IMR-90 (cell line): ENCODE results near the gene PRSS2. TPM values are rescaled to one million over a fixed set of nuclear protein-coding genes. Genes with fewer than 3 reads are reported as not detected.

ENCODE experiments used
- ATAC-seq: fragments of 200-7000 bp; cut with Tn5 transposase; 2 replicates; pipeline ENCODE4 v1.9.1; 2020; ENCODE audit warnings: low read depth, mild to moderate bottlenecking, moderate library complexity
- BruUV-seq: library from RNA; stranded (reverse); fragments of 400-500 nt; replicated peaks from 2 replicates; lab custom pipeline; 2021; lab: Mats Ljungman, UMichigan
- CTCF ChIA-PET: fragments of 300-600 bp; formaldehyde crosslinking; extraction: SDS; loops from one replicate; lab custom pipeline; 2021; ENCODE audit warnings: antibody characterized with exemption; lab: Yijun Ruan, JAX
- POLR2A ChIA-PET: fragments of 300-600 bp; sonication (Branson Sonifier 250); formaldehyde crosslinking; loops from one replicate; lab custom pipeline; 2022; ENCODE audit warnings: antibody characterized with exemption; ENCODE audit not compliant: unreplicated experiment; lab: Charles Lee
- DNase-seq: peaks from one replicate; pipeline ENCODE4 v3.0.0; 2013
- H2AFZ ChIP-seq: replicated peaks from 2 replicates; pipeline ENCODE3; 2013; ENCODE audit warnings: low read length, mild to moderate bottlenecking; ENCODE audit not compliant: poor library complexity
- H2AK5ac ChIP-seq: 2 replicates; pipeline ENCODE4 v1.6.1; 2013; ENCODE audit warnings: low read depth, low read length, inconsistent platforms
- H2AK9ac ChIP-seq: replicated peaks from 2 replicates; pipeline ENCODE3; 2013; ENCODE audit warnings: mild to moderate bottlenecking, low read depth, low read length, moderate library complexity; ENCODE audit not compliant: poor library complexity
- H2BK120ac ChIP-seq: 2 replicates; pipeline ENCODE4 v1.6.1; 2013; ENCODE audit warnings: low read depth, low read length, inconsistent platforms
- H2BK15ac ChIP-seq: 3 replicates; pipeline ENCODE4 v1.6.1; 2013; ENCODE audit warnings: low read depth, low read length, inconsistent platforms
- H2BK20ac ChIP-seq: 2 replicates; pipeline ENCODE4 v1.6.1; 2013; ENCODE audit warnings: low read depth, mild to moderate bottlenecking, inconsistent platforms, low read length, moderate library complexity
- H2BK5ac ChIP-seq: 2 replicates; pipeline ENCODE4 v1.6.1; 2013; ENCODE audit warnings: mild to moderate bottlenecking, low read depth, low read length, inconsistent platforms; ENCODE audit not compliant: poor library complexity, severe bottlenecking
- H3K14ac ChIP-seq: replicated peaks from 2 replicates; pipeline ENCODE4 v1.6.1; 2013; ENCODE audit warnings: low read depth, low read length, inconsistent platforms
- H3K18ac ChIP-seq: 2 replicates; pipeline ENCODE4 v1.6.1; 2013; ENCODE audit warnings: low read depth, low read length, control low read depth
- H3K23ac ChIP-seq: 2 replicates; pipeline ENCODE4 v1.6.1; 2013; ENCODE audit warnings: low read depth, low read length, inconsistent platforms
- H3K27ac ChIP-seq: 2 replicates; pipeline ENCODE4 v1.5.1; 2013; ENCODE audit warnings: mild to moderate bottlenecking, control low read depth, low read length; ENCODE audit not compliant: insufficient read depth
- H3K27me3 ChIP-seq: 2 replicates; pipeline ENCODE4 v1.6.1; 2013; ENCODE audit warnings: low read length; ENCODE audit not compliant: control insufficient read depth, insufficient read depth
- H3K36me3 ChIP-seq: 2 replicates; pipeline ENCODE4 v1.6.1; 2013; ENCODE audit warnings: low read length, mixed read lengths; ENCODE audit not compliant: control insufficient read depth, insufficient read depth
- H3K4ac ChIP-seq: 2 replicates; pipeline ENCODE4 v1.6.1; 2013; ENCODE audit warnings: low read depth, low read length, inconsistent platforms
- H3K4me1 ChIP-seq: 2 replicates; pipeline ENCODE4 v1.6.1; 2013; ENCODE audit warnings: low read length, mixed read lengths; ENCODE audit not compliant: control insufficient read depth, insufficient read depth
- H3K4me2 ChIP-seq: 2 replicates; pipeline ENCODE4 v1.6.1; 2013; ENCODE audit warnings: low read depth, mild to moderate bottlenecking, control low read depth, low read length, moderate library complexity
- H3K4me3 ChIP-seq: 2 replicates; pipeline ENCODE4 v1.5.1; 2013; ENCODE audit warnings: low read depth, mild to moderate bottlenecking, control low read depth, low read length, moderate library complexity; ENCODE audit not compliant: insufficient read depth
- H3K56ac ChIP-seq: 2 replicates; pipeline ENCODE4 v1.6.1; 2013; ENCODE audit warnings: low read length, inconsistent platforms; ENCODE audit not compliant: insufficient read depth; ENCODE audit errors: extremely low read depth
- H3K79me1 ChIP-seq, 2 experiments: 2 replicates each; pipeline ENCODE4 v1.6.1; 2013; ENCODE audit warnings: low read length in 2 of 2, inconsistent platforms in 1 of 2, low read depth in 1 of 2
- H3K9ac ChIP-seq: 2 replicates; pipeline ENCODE4 v1.6.1; 2013; ENCODE audit warnings: low read depth, low read length, control low read depth
- H3K9me1 ChIP-seq: 2 replicates; pipeline ENCODE4 v1.6.1; 2013; ENCODE audit warnings: low read length, inconsistent platforms; ENCODE audit not compliant: insufficient read depth
- H3K9me3 ChIP-seq: 2 replicates; pipeline ENCODE4 v1.6.1; 2013; ENCODE audit warnings: low read length; ENCODE audit not compliant: control insufficient read depth, insufficient read depth
- H4K20me1 ChIP-seq: 2 replicates; pipeline ENCODE4 v1.6.1; 2013; ENCODE audit warnings: low read length, inconsistent platforms; ENCODE audit not compliant: insufficient read depth
- H4K5ac ChIP-seq: 2 replicates; pipeline ENCODE4 v1.6.1; 2013; ENCODE audit warnings: mild to moderate bottlenecking, low read depth, low read length, control low read depth
- H4K8ac ChIP-seq, 2 experiments: 2 replicates each; pipeline ENCODE4 v1.6.1; 2013; ENCODE audit warnings: low read depth in 2 of 2, low read length in 2 of 2, control low read depth in 1 of 2, inconsistent platforms in 1 of 2
- H4K91ac ChIP-seq: 2 replicates; pipeline ENCODE4 v1.6.1; 2013; ENCODE audit warnings: low read depth, low read length, inconsistent platforms; ENCODE audit not compliant: insufficient read depth
- BHLHE40 ChIP-seq: fragments of 150-350 bp; IDR thresholded peaks from 2 replicates; pipeline ENCODE4 v1.6.1; 2016; ENCODE audit warnings: mild to moderate bottlenecking, low read depth, low read length
- CEBPB ChIP-seq: IDR thresholded peaks from 2 replicates; pipeline ENCODE4 v1.6.1; 2012; ENCODE audit warnings: low read depth, low read length, improper control_type of control experiment
- CHD1 ChIP-seq: IDR thresholded peaks from 2 replicates; pipeline ENCODE4 v1.6.1; 2012; ENCODE audit warnings: low read depth, low read length, improper control_type of control experiment
- FOS ChIP-seq: fragments of 150-350 bp; IDR thresholded peaks from 2 replicates; pipeline ENCODE4 v1.6.1; 2016; ENCODE audit warnings: low read depth, low read length
- MAFK ChIP-seq: IDR thresholded peaks from 2 replicates; pipeline ENCODE4 v1.6.1; 2012; ENCODE audit warnings: low read depth, low read length, improper control_type of control experiment
- MAZ ChIP-seq: IDR thresholded peaks from 2 replicates; pipeline ENCODE4 v1.6.1; 2012; ENCODE audit warnings: low read depth, mild to moderate bottlenecking, low read length, improper control_type of control experiment, moderate library complexity, borderline replicate concordance
- MXI1 ChIP-seq: IDR thresholded peaks from 2 replicates; pipeline ENCODE4 v1.6.1; 2012; ENCODE audit warnings: low read depth, mild to moderate bottlenecking, low read length, moderate library complexity, borderline replicate concordance
- NFE2L2 ChIP-seq: fragments of 150-350 bp; IDR thresholded peaks from 2 replicates; pipeline ENCODE4 v1.6.1; 2016; ENCODE audit warnings: low read depth, mild to moderate bottlenecking, low read length
- POLR2A ChIP-seq: IDR thresholded peaks from 2 replicates; pipeline ENCODE4 v1.6.1; 2012; ENCODE audit warnings: mild to moderate bottlenecking, low read depth, low read length
- RAD21 ChIP-seq: IDR thresholded peaks from 2 replicates; pipeline ENCODE4 v1.6.1; 2012; ENCODE audit warnings: low read length, improper control_type of control experiment
- RCOR1 ChIP-seq: IDR thresholded peaks from 2 replicates; pipeline ENCODE4 v1.6.1; 2012; ENCODE audit warnings: mild to moderate bottlenecking, low read length, improper control_type of control experiment; ENCODE audit not compliant: insufficient replicate concordance
- RFX5 ChIP-seq: IDR thresholded peaks from 2 replicates; pipeline ENCODE4 v1.8.0; 2012; ENCODE audit warnings: low read depth, mild to moderate bottlenecking, low read length, moderate library complexity
- WGBS, 2 experiments: methylation state at CpG; one replicate each; pipeline versions ENCODE4 v1.1.5 to v1.1.7; 2013; ENCODE audit warnings: missing lambda C conversion rate in 2 of 2; ENCODE audit not compliant: insufficient read length in 1 of 2; ENCODE audit errors: extremely low coverage in 2 of 2; 5-methylcytosine and 5-hydroxymethylcytosine counted together
- dilution Hi-C: fragments of 300-500 bp; cut with HindIII; formaldehyde crosslinking; loops from one replicate; pipeline ENCODE4 v1.14.3; 2018; ENCODE audit warnings: low sequenced_read_pairs; ENCODE audit not compliant: unreplicated experiment
- in situ Hi-C: fragments of 300-500 bp; cut with MboI; formaldehyde crosslinking; loops from 3 replicates; pipeline ENCODE4 v1.14.3; 2019; ENCODE audit warnings: low sequenced_read_pairs, inconsistent platforms, mixed read lengths
- intact Hi-C: fragments of 100-400 bp; cut with micrococcal nuclease; formaldehyde crosslinking; loops from 2 replicates; pipeline ENCODE4 v1.10.0; 2022
- polyA plus RNA-seq, 3 experiments: library from polyadenylated mRNA; depleted of rRNA; stranded (reverse); fragments of >200 nt; gene quantifications; 2 replicates each; pipeline ENCODE4 v1.2.3, GENCODE V29; 2012; ENCODE audit warnings: low replicate concordance in 1 of 3
- total RNA-seq: library from RNA; depleted of rRNA; stranded (reverse); fragments of >200 nt; gene quantifications from 2 replicates; pipeline ENCODE4 v1.2.3, GENCODE V29; 2012
- TF ChIP-seq, protein P1 (sequence below): fragments of 150-350 bp; IDR thresholded peaks from 2 replicates; pipeline ENCODE4 v1.6.1; 2016; ENCODE audit warnings: low read depth, mild to moderate bottlenecking, low read length, moderate library complexity, borderline replicate concordance
- TF ChIP-seq, protein P2 (sequence below): fragments of 150-350 bp; IDR thresholded peaks from 2 replicates; pipeline ENCODE4 v1.6.1; 2017; ENCODE audit warnings: mild to moderate bottlenecking, antibody characterized with exemption, low read length, low read depth

PRSS2 gene
- total and polyA plus RNA-seq, 2 of the 4 experiments (the other 2 are of a cell fraction): not detected

DNA sequence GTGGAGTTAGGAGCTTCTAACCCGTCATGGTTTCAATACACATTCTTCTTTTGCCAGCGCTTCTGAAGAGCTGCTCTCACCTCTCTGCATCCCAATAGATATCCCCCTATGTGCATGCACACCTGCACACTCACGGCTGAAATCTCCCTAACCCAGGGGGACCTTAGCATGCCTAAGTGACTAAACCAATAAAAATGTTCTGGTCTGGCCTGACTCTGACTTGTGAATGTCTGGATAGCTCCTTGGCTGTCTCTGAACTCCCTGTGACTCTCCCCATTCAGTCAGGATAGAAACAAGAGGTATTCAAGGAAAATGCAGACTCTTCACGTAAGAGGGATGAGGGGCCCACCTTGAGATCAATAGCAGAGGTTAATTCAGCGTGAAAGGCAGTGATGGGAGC, 22.4 kb downstream of the PRSS2 start:
- CTCF ChIA-PET: interaction anchor here (2.4 kb wide), 1 partner anchor 10 kb away, joined by 14 read pairs; no protein-coding TSS in a partner anchor
- in situ Hi-C loops: no loop called here
- no peak for DNase-seq

More for the DNA sequence above, 22.4 kb downstream of the PRSS2 start:
- Histone ChIP-seq H2AFZ (no peak overlapping the region), H3K4ac (no peak overlapping the region), H3K18ac (no peak overlapping the region), H3K79me1 (no peaks in the 10 kb centered on the region), H3K4me3 (no peak overlapping the region), H4K91ac (no peak overlapping the region), H3K23ac (no peak overlapping the region), H2AK5ac (no peak overlapping the region), H2BK120ac (no peak overlapping the region), H2BK15ac (no peak overlapping the region), H3K27me3 (peaks cover 44% of the 10 kb centered on the region), H3K4me2 (no peak overlapping the region), H4K8ac (no peak overlapping the region), H4K5ac (no peak overlapping the region), H3K36me3 (no peaks in the 10 kb centered on the region), H3K27ac (no peak overlapping the region), H3K9me1 (no peaks in the 10 kb centered on the region), H2BK20ac (no peak overlapping the region), H4K20me1 (no peaks in the 10 kb centered on the region), H3K56ac (no peak overlapping the region), H3K9me3 (no peaks in the 10 kb centered on the region), H3K9ac (no peak overlapping the region), H2AK9ac (no peak overlapping the region), H2BK5ac (no peak overlapping the region), H3K14ac (no peak overlapping the region), H3K4me1 (no peaks in the 10 kb centered on the region)
- no TSS peak for BruUV-seq
- no peak for TF ChIP-seq RAD21
- no peak for TF ChIP-seq CHD1
- no peak for TF ChIP-seq BHLHE40
- TF ChIP-seq MAZ: no peak
- TF ChIP-seq RCOR1: no peak
- no peak for TF ChIP-seq MAFK
- TF ChIP-seq, protein P1, sequence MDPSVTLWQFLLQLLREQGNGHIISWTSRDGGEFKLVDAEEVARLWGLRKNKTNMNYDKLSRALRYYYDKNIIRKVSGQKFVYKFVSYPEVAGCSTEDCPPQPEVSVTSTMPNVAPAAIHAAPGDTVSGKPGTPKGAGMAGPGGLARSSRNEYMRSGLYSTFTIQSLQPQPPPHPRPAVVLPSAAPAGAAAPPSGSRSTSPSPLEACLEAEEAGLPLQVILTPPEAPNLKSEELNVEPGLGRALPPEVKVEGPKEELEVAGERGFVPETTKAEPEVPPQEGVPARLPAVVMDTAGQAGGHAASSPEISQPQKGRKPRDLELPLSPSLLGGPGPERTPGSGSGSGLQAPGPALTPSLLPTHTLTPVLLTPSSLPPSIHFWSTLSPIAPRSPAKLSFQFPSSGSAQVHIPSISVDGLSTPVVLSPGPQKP: no peak
- no peak for TF ChIP-seq RFX5
- no peak for TF ChIP-seq FOS
- TF ChIP-seq, protein P2, sequence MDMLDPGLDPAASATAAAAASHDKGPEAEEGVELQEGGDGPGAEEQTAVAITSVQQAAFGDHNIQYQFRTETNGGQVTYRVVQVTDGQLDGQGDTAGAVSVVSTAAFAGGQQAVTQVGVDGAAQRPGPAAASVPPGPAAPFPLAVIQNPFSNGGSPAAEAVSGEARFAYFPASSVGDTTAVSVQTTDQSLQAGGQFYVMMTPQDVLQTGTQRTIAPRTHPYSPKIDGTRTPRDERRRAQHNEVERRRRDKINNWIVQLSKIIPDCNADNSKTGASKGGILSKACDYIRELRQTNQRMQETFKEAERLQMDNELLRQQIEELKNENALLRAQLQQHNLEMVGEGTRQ: no peak
- no peak for TF ChIP-seq CEBPB
- TF ChIP-seq POLR2A: no peak
- TF ChIP-seq MXI1: no peak
- TF ChIP-seq NFE2L2: no peak
- dilution Hi-C loops (loop anchor here (25.0 kb wide), 1 partner anchor 281 kb away; no protein-coding TSS in a partner anchor), intact Hi-C loops (no loop called here)
- POLR2A ChIA-PET: no interaction called here
- ATAC-seq: no peak
- WGBS, 2 experiments: no CpG with 5 or more reads among the region's 5 CpGs
